Left ventricle myocardium superior (tissue), 1 donor: Measurements from ENCODE around the gene RNF19B. TPM values are rescaled to one million over a fixed set of nuclear protein-coding genes. Genes with fewer than 3 reads are reported as not detected.

Source experiments
- ATAC-seq: fragments of 200-7000 bp; cut with Tn5 transposase; one replicate; pipeline ENCODE4 v1.9.1; 2020; ENCODE audit warnings: mild to moderate bottlenecking, moderate library complexity
- DNase-seq: peaks from one replicate; pipeline ENCODE4 v3.0.0-alpha.2; 2020
- intact Hi-C: fragments of 100-400 bp; cut with micrococcal nuclease; formaldehyde crosslinking; loops from one replicate; pipeline ENCODE4 v1.11.0; 2022
- total RNA-seq: library from RNA; stranded (reverse); fragmentation: NEBNext Ultra II Directional; extraction: Animal tissue kit (Norgen Biotek cat#: 25700); gene quantifications from one replicate; pipeline ENCODE4 v1.2.1, GENCODE V29; 2021
- donor health status: DM: no; HTN: yes; CAD: no; lungs with severe emphysema.

RNF19B gene
- total RNA-seq, 1 donor from 2014 or later, result 13.3 TPM

DNA sequence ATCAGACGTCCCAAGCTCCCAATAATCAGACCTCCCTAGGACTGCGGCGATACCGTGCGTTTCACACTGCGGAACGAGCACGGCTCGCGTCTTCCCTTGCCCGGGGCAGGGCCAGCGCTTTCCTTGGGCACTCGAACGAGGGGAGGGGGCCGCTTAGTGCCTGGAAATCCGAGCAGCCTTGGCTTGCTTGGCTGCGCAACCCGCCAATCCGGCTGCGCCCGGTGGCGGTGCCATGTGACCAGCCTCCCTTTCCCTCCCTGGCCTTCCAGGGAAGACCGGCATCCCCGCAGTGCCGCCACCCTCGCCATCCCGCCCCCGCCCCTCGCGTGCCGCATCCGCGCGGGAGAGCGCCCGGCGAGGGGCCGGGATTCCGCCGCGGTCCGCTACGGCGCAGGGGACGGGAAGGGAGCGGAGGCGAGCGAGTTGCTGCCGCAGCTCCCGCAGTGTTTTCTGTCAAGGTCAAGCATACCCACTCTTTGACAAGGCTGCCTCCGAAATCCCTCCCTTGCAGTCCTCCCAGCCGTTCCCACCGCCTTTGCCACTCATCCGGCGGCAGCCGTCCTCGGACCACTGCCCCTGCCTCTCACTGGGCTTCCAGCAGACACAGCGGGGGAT lies 8.3 kb upstream of the RNF19B start:
- intact Hi-C loops, result no loop called here
- DNase-seq (peak; percentile 69), ATAC-seq (peak; percentile 90)

GRCh38 chr1:32971576-32971975 lies 7.0 kb upstream of the RNF19B start:
- intact Hi-C loops, result no loop called here
- DNase-seq, result no peak
- no peak for ATAC-seq

DNA sequence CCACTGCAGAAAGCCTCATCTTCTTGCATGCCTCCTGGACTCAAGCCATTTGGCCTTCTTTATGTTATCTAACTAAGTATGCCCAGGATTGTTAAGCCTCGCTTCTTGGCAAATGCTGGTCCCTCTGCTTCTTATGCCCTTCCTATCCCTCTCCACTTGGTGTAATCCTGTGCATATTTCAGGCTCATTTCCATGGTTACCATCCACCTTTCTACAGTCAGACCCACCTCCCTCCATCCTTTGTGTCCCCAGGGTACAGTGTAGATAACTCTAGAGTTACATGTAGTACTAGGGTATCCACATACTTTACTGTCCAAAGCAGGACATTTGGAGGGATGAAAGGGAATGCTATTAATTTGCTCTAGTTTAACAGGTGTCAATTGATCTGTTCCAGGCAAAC lies 6.5 kb upstream of the RNF19B start:
- no peak for ATAC-seq
- DNase-seq, result no peak
- intact Hi-C loops, result no loop called here

GRCh38 chr1:32969566-32969965 lies 5.0 kb upstream of the RNF19B start:
- no peak for ATAC-seq

GRCh38 chr1:32967888-32968568 lies 3.4 kb upstream of the RNF19B start:
- DNase-seq (no peak), ATAC-seq (no peak)
- intact Hi-C loops, result no loop called here

More at GRCh38 chr1:32969566-32969965, 5.0 kb upstream of the RNF19B start:
- DNase-seq, result no peak
- intact Hi-C loops, result no loop called here

- intact Hi-C loops, result no loop called here
- ATAC-seq, result no peak
Measured at GRCh38 chr1:32966900-32967299, 2.3 kb upstream of the RNF19B start.

DNA sequence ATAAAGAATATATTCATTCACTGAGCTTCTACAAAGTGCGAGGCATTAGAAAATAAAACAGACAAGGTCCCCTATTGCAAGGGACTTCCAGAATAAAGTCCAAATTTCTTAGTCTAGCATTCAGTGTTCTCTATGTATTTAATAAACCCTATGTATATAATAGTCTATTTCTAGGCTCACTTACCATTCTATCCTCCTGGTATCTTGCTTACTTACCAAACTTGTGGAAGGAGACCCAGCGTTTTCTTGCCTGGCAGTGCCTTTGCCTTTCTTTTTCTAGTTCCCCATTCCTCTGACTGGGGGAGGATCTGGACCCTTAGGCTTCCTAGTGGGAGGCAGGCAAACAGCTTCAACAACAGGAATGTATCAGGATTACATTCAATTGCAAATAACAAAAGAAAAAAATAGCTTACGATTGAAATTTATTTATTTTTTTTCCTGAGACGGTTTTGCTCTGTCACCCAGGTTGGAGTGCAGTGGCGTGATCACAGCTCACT lies 690 bp upstream of the RNF19B start:
- no peak for ATAC-seq
- intact Hi-C loops, result no loop called here
- no peak for DNase-seq

More at GRCh38 chr1:32966900-32967299, 2.3 kb upstream of the RNF19B start:
- no peak for DNase-seq

GRCh38 chr1:32963746-32964460 lies 706 bp downstream of the RNF19B start:
- peak; percentile 69 for DNase-seq
- peak; percentile 52 for ATAC-seq
- intact Hi-C loops, result no loop called here

DNA sequence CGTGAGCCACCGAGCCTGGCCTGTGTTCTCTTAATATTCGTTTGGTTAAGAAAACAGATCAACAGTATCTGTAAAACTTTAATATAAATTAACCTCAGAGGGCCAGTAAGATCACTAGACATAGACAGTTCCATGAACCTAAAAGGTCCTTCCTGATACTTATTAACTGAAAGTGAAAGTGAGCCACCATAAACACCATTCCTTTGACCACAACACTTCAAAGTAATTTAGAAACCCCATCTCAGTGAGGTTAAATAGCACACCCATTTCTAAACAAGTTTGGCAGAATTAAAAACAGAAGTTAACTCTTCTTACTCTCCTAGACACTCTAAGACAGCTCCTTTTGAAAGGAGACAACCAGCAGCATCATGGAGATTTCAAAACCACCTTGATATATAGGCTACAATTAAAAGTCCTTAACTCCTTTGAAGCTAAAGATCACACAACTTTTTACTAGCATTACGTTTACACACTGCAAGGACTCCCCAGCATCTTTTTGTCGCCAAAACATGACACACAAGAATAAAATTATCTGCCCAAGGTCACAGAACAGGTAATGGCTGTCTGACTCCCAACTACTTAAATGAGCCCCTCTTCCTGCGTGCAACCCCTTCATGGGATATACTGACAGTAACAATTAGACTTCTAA lies 2.2 kb downstream of the RNF19B start:
- intact Hi-C loops, result no loop called here
- ATAC-seq, result no peak
- no peak for DNase-seq

DNA sequence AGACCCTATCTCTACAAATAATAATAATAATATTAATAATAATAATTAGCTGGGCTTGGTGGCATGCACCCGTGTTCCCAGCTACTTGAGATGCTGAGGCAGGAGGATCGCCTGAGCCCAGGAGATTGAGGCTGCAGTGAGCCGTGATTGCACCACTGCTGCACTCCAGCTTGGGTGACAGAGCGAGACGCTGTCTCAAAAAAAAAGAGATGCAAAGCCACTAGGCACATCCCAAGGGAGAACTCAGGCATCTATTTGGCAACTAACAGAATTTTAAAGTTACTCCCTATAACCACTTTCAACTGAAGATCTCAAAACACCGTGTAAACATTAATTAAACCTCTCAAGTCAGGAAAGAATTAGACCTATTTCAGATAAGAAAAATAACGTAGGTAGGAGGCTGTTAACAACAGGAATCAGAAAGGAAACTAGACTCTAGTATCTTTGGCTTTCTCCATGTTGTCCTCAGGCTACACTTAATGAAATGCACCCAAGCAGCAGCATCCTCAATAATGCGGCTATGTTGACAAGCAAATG lies 3.7 kb downstream of the RNF19B start:
- intact Hi-C loops, result no loop called here
- DNase-seq (no peak), ATAC-seq (no peak)

- no peak for DNase-seq
- ATAC-seq, result no peak
- intact Hi-C loops, result no loop called here
Measured at GRCh38 chr1:32960342-32960741, 4.3 kb downstream of the RNF19B start.

DNA sequence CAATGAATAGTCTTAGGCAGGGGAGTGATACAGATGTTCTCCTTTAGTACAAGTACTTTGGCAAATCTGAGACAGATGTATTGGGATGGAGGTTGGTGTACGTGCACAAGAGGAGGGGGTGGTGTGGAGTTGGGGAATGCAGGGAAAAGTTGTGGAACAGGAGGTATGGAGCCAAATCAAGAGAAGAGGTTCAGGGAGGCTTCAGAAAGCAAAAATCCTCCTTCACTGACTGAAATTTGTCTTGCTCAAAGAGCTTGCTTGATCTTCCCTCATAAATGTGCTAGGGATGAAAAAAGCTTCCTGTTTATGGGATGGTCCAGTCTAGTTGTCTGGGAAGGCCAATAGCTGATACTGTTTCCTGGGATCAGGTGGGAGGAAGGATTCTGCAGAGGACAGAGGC lies 5.8 kb downstream of the RNF19B start:
- intact Hi-C loops, result no loop called here
- ATAC-seq, result no peak
- no peak for DNase-seq

GRCh38 chr1:32957017-32957416 lies 7.6 kb downstream of the RNF19B start:
- intact Hi-C loops, result no loop called here
- DNase-seq (no peak), ATAC-seq (no peak)

DNA sequence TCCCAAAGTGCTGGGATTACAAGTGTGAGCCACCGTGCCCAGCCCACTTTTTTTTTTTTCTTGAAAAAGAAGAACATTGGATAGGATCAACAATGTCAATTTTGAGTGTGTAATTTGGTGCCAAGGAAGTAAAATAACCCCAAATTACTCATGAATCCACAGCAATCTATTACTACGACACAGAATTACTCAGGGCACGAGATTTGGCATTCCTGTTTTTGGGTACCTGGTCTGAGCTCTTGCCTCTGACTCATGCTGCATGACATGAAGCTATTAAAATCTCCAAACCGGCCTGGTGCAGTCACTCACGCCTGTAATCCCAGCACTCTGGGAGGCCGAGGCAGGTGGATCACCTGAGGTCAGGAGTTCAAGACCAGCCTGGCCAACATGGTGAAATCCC lies 10.4 kb downstream of the RNF19B start:
- ATAC-seq (no peak), DNase-seq (no peak)
- intact Hi-C loops, result no loop called here

- no peak for ATAC-seq
- intact Hi-C loops, result no loop called here
- DNase-seq, result no peak
Measured at GRCh38 chr1:32953495-32953894, 11.1 kb downstream of the RNF19B start.

DNA sequence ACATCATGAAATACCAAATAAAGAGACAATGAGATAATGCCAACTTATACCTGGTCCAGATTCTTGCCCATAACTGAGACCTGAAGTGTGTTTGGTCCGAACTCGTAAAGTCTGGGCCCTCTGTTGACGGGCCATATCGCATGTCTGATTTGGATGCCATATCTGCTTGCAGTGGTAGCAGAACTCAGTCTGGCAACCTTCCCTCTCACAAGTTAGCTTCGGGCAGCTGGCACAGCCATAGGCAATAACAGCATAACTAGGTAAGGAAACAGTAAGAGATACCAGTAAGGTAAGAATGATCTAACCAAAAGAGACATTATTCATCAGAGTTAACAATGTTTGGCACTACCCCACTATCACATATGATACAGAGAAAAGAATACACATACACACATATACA lies 15.1 kb downstream of the RNF19B start:
- intact Hi-C loops, result no loop called here
- peak; percentile 60 for ATAC-seq

GRCh38 chr1:32948905-32949304 lies 15.7 kb downstream of the RNF19B start:
- no peak for ATAC-seq
- no peak for DNase-seq
- intact Hi-C loops, result no loop called here

More for the DNA sequence above, 15.1 kb downstream of the RNF19B start:
- no peak for DNase-seq

DNA sequence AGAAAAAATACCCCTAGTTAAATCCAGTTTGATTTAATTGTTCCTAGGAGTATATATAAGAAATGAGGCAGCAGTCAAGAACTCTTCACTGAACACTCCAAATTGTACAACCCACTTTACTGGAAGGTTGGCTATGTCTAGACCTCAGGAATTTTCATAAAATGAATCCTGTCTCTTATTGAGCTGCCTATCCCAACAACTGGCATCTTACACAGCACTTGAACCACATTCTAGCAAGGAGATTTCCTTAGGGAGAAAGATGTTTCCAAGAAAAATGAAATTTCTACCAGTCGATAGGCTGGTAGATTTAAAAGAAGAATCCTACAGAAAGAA lies 16.3 kb downstream of the RNF19B start:
- DNase-seq, result no peak
- intact Hi-C loops, result no loop called here
- ATAC-seq, result no peak

DNA sequence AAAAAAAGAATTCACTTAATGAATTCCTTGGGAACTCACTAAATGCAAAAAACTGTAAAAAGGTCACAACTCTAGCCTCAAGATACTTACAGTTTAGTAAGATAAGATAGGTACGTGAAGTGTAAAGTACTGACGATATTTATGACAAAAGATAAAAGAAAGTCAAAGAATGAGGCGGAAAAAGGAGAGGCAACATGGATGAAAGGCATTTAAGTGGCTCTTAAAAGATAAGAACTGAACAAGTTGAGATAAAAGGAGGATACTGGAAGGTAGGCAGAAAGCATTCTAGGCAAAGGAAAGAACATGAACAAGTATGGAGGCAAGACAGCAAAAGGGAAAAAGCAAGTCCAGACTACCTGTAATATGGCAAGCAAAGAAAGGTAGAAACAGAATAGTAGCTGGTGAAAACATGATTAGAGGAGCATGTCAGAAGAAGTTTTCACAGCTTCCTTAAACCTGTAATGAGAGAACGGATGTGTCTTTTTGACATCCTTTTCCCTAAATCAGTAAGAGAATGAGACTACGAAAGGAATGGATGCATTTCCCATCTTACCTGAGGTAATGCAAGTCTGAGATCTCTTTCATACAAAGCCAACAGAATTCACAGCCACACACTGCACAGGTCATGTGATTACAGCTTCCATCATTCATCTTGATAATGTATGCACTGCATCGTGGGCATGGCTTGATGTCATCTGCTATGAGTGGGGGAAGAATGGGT lies 16.8 kb downstream of the RNF19B start:
- intact Hi-C loops, result no loop called here
- ATAC-seq, result no peak
- DNase-seq, result no peak
